AG10803 (cell line): ENCODE measurements around the gene RHOXF2B.

Source experiments
- DNase-seq: peaks from one replicate; pipeline ENCODE4 v3.0.0; 2010; ENCODE audit warnings: low read depth
- H3K4me3 ChIP-seq: 2 replicates; pipeline ENCODE4 v1.5.1; 2011; ENCODE audit warnings: mild to moderate bottlenecking, low read length, control low read depth
- CTCF ChIP-seq: conservative IDR thresholded peaks from 2 replicates; pipeline ENCODE4 v1.5.1; 2011; ENCODE audit warnings: mild to moderate bottlenecking, low read length, control low read depth, inconsistent platforms

The RHOXF2B gene

GRCh38 chrX:120023259-120023658 is 54.2 kb downstream of the RHOXF2B start:
- no peak for TF ChIP-seq CTCF
- DNase-seq: no peak
- no peak overlapping the region for H3K4me3 ChIP-seq

- DNase-seq: no peak
- TF ChIP-seq CTCF: no peak
- no peak overlapping the region for H3K4me3 ChIP-seq
These were observed 54.7 kb downstream of the RHOXF2B start for GRCh38 chrX:120022763-120023162.
